HepG2 (cell line): ENCODE data around the gene KAZALD1. TPM values are rescaled to one million over a fixed set of nuclear protein-coding genes. Genes with fewer than 3 reads are reported as not detected.

Experiments
- ATM ChIP-seq: fragments of 450-650 bp; IDR thresholded peaks from 2 replicates; pipeline ENCODE4 v1.7.1; 2017; ENCODE audit warnings: mild to moderate bottlenecking, borderline replicate concordance
- ELF3 ChIP-seq: IDR thresholded peaks from 2 replicates; pipeline ENCODE4 v1.6.1; 2016; ENCODE audit warnings: missing genetic modification reagents, missing compliant biosample characterization
- HNRNPLL ChIP-seq: fragments of 200-400 bp; formaldehyde crosslinking; IDR thresholded peaks from 2 replicates; pipeline ENCODE4 v1.6.1; 2017; ENCODE audit warnings: mild to moderate bottlenecking, low read depth, low read length; ENCODE audit not compliant: poor library complexity, severe bottlenecking
- IKZF1 ChIP-seq: fragments of 450-650 bp; IDR thresholded peaks from 2 replicates; pipeline ENCODE4 v1.7.1; 2016
- KDM5A ChIP-seq: fragments of 200-600 bp; sonication (generic); IDR thresholded peaks from 2 replicates; pipeline ENCODE4 v1.7.0; 2018; ENCODE audit warnings: antibody characterized with exemption, mild to moderate bottlenecking, low read length, borderline replicate concordance
- KLF15 ChIP-seq: sonication (generic); formaldehyde crosslinking; IDR thresholded peaks from 2 replicates; pipeline ENCODE4 v1.8.1; 2023; ENCODE audit warnings: borderline replicate concordance, mild to moderate bottlenecking, inconsistent platforms, missing genetic modification reagents, mixed read lengths
- MED1 ChIP-seq: sonication (generic); formaldehyde crosslinking; IDR thresholded peaks from 2 replicates; pipeline ENCODE4 v1.4.0; 2020; ENCODE audit warnings: missing genetic modification reagents
- NFKB2 ChIP-seq: sonication (generic); formaldehyde crosslinking; IDR thresholded peaks from 2 replicates; pipeline ENCODE4 v1.4.0; 2020; ENCODE audit warnings: missing genetic modification reagents, borderline replicate concordance
- NONO ChIP-seq, 2 experiments: fragments of 450-650 bp in 1 of 2; sonication (generic) in 1 of 2; formaldehyde crosslinking in 1 of 2; IDR thresholded peaks in 1 of 2; conservative IDR thresholded peaks in 1 of 2; 2 replicates each; pipeline versions ENCODE4 v1.6.1 to v1.8.0; 2017 to 2022; ENCODE audit warnings: mild to moderate bottlenecking in 1 of 2, missing genetic modification reagents in 1 of 2, moderate library complexity in 1 of 2
- PAF1 ChIP-seq: IDR thresholded peaks from 2 replicates; pipeline ENCODE4 v1.6.1; 2016; ENCODE audit warnings: missing genetic modification reagents, missing compliant biosample characterization
- PRDM4 ChIP-seq: sonication (generic); formaldehyde crosslinking; IDR thresholded peaks from 2 replicates; pipeline ENCODE4 v1.9.0; 2021; ENCODE audit warnings: missing genetic modification reagents, borderline replicate concordance
- SATB2 ChIP-seq: sonication (generic); formaldehyde crosslinking; IDR thresholded peaks from 2 replicates; pipeline ENCODE4 v1.5.0; 2020; ENCODE audit warnings: missing genetic modification reagents
- SP2 ChIP-seq: sonication (generic); formaldehyde crosslinking; IDR thresholded peaks from 2 replicates; pipeline ENCODE4 v1.5.1; 2020; ENCODE audit warnings: mild to moderate bottlenecking, missing genetic modification reagents
- SRY ChIP-seq: sonication (generic); formaldehyde crosslinking; IDR thresholded peaks from 2 replicates; pipeline ENCODE4 v1.8.0; 2022; ENCODE audit warnings: mild to moderate bottlenecking, missing genetic modification reagents
- ZBTB43 ChIP-seq: sonication (generic); formaldehyde crosslinking; conservative IDR thresholded peaks from 2 replicates; pipeline ENCODE4 v1.4.0; 2020; ENCODE audit warnings: missing genetic modification reagents
- ZGPAT ChIP-seq: IDR thresholded peaks from 2 replicates; pipeline ENCODE4 v1.6.1; 2016; ENCODE audit warnings: mild to moderate bottlenecking
- ZIK1 ChIP-seq: sonication (generic); formaldehyde crosslinking; IDR thresholded peaks from 2 replicates; pipeline ENCODE4 v1.5.0; 2020; ENCODE audit warnings: mild to moderate bottlenecking, low read depth, missing genetic modification reagents, borderline replicate concordance
- ZNF160 ChIP-seq: sonication (generic); formaldehyde crosslinking; IDR thresholded peaks from 2 replicates; pipeline ENCODE4 v1.8.0; 2022; ENCODE audit warnings: mild to moderate bottlenecking, inconsistent platforms, missing genetic modification reagents
- ZNF441 ChIP-seq: sonication (generic); formaldehyde crosslinking; IDR thresholded peaks from 2 replicates; pipeline ENCODE4 v1.7.0; 2021; ENCODE audit warnings: missing genetic modification reagents, borderline replicate concordance
- ZNF773 ChIP-seq: sonication (generic); formaldehyde crosslinking; IDR thresholded peaks from 2 replicates; pipeline ENCODE4 v1.4.0; 2020; ENCODE audit warnings: missing genetic modification reagents, borderline replicate concordance
- ZNF800 ChIP-seq: sonication (generic); formaldehyde crosslinking; IDR thresholded peaks from 2 replicates; pipeline ENCODE4 v1.4.0; 2020; ENCODE audit warnings: missing genetic modification reagents
- polyA plus RNA-seq, 8 experiments: library from polyadenylated mRNA; depleted of rRNA in 3 of 8; stranded (reverse) in 7 of 8; unstranded in 1 of 8; fragments of >200 nt; fragmentation: Illumina TruSeq in 4 of 8; extraction: Trizol in 4 of 8; gene quantifications; 2 replicates each; pipeline versions ENCODE4 v1.2.1 to v1.2.3, GENCODE V29; 2011 to 2016; ENCODE audit warnings: low read depth in 4 of 8, missing spikeins in 1 of 8, mixed read lengths in 1 of 8; ENCODE audit not compliant: insufficient read depth in 1 of 8
- total RNA-seq, 5 experiments: library from RNA; depleted of rRNA; stranded (reverse); fragments of >200 nt; fragmentation: Illumina TruSeq; extraction: Trizol; gene quantifications; 2 replicates each; pipeline ENCODE4 v1.2.3, GENCODE V29; 2016; ENCODE audit warnings: low read depth in 1 of 5

KAZALD1 gene
- total and polyA plus RNA-seq, 2 of the 13 experiments (the other 11 are each of a cell fraction or from before 2014, with no cell fraction given), result 16.7 to 27.7 TPM

- TF ChIP-seq ZGPAT (CRISPR knock-in tag) (peak; percentile 25; the same call in 1 of the 2 replicates), KLF15 (CRISPR knock-in tag) (no peak), SATB2 (CRISPR knock-in tag) (peak; percentile 40; the same call in 1 of the 2 replicates), HNRNPLL (peak; percentile 68), ZNF800 (CRISPR knock-in tag) (0 out of 2 replicates have a peak, but pooled peaks have one; percentile 55), ZNF441 (CRISPR knock-in tag) (no peak), NFKB2 (peak; percentile 69; the same call in 1 of the 2 replicates), ATM (no peak), MED1 (peak; percentile 13; the same call in 1 of the 2 replicates), IKZF1 (no peak), PAF1 (CRISPR knock-in tag) (no peak), NONO (IDR thresholded peaks at IDR 0.05) (no peak), NONO (CRISPR knock-in tag; conservative IDR thresholded peaks at IDR 0.05) (peak; percentile 68), ZBTB43 (peak; percentile 42; the same call in 1 of the 2 replicates), PRDM4 (no peak), ZNF773 (CRISPR knock-in tag) (no peak), ZIK1 (CRISPR knock-in tag) (0 out of 2 replicates have a peak, but pooled peaks have one; percentile 51), ELF3 (CRISPR knock-in tag) (peak; percentile 64; the same call in 1 of the 2 replicates), SRY (CRISPR knock-in tag) (no peak), SP2 (no peak), KDM5A (peak; percentile 55; the same call in 1 of the 2 replicates), ZNF160 (peak; percentile 65; the same call in 1 of the 2 replicates)
These were observed 5.7 kb downstream of the KAZALD1 start (continued) for GRCh38 chr10:101067356-101068083.
